B cell (primary cell): Measurements from ENCODE around the gene SAP130.

Experiments
- EZH2 ChIP-seq: IDR thresholded peaks from 2 replicates; pipeline ENCODE4 v1.6.1; 2012; ENCODE audit warnings: borderline replicate concordance, low read depth, mild to moderate bottlenecking, moderate library complexity, low read length; ENCODE audit not compliant: insufficient read depth, poor library complexity, severe bottlenecking
- TF ChIP-seq, protein P1 (sequence below): fragments of 200-600 bp; IDR thresholded peaks from one replicate; pipeline ENCODE4 v1.8.0; 2022; ENCODE audit warnings: antibody characterized with exemption, mild to moderate bottlenecking

DNA sequence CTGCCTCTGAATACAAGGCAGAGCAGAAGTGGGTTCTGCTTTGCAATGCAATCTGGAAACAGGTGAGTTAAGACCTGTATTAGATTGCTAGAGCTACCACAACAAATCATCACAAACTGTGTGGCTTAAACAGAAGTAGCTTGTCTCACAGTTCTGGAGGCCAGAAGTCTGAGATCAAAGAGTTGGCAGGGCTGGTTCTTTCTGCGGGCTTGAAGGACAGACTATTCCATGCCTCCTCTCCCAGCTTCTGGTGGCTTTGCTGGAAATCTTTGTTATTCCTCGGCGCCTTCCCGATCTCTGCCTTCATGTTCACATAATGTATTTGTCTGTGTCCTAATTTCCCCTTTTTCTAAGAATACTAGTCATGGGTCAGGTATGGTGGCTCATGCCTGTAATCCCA, 58.4 kb downstream of the SAP130 start:
- TF ChIP-seq, protein P1, sequence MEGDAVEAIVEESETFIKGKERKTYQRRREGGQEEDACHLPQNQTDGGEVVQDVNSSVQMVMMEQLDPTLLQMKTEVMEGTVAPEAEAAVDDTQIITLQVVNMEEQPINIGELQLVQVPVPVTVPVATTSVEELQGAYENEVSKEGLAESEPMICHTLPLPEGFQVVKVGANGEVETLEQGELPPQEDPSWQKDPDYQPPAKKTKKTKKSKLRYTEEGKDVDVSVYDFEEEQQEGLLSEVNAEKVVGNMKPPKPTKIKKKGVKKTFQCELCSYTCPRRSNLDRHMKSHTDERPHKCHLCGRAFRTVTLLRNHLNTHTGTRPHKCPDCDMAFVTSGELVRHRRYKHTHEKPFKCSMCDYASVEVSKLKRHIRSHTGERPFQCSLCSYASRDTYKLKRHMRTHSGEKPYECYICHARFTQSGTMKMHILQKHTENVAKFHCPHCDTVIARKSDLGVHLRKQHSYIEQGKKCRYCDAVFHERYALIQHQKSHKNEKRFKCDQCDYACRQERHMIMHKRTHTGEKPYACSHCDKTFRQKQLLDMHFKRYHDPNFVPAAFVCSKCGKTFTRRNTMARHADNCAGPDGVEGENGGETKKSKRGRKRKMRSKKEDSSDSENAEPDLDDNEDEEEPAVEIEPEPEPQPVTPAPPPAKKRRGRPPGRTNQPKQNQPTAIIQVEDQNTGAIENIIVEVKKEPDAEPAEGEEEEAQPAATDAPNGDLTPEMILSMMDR: no peak
- TF ChIP-seq EZH2: no peak
